H1 (cell line): ENCODE data around the gene CAPN11.

Experiments used
- CHD2 ChIP-seq: IDR thresholded peaks from 2 replicates; pipeline ENCODE4 v1.6.1; 2012; ENCODE audit warnings: low read length, improper control_type of control experiment
- CTCF ChIP-seq, 3 experiments: IDR thresholded peaks; 1 replicate in 2 of 3; 2 replicates in 1 of 3; pipeline versions ENCODE4 v1.5.1 to v1.6.1; 2011; ENCODE audit warnings: low read length in 3 of 3, mild to moderate bottlenecking in 3 of 3, inconsistent platforms in 2 of 3, low read depth in 1 of 3, moderate library complexity in 1 of 3; ENCODE audit not compliant: insufficient read depth in 1 of 3; ENCODE audit errors: control extremely low read depth in 1 of 3
- E2F6 ChIP-seq: IDR thresholded peaks from 2 replicates; pipeline ENCODE4 v1.6.1; 2012; ENCODE audit warnings: inconsistent platforms
- EZH2 ChIP-seq: fragments of 200-600 bp; sonication (generic); IDR thresholded peaks from 2 replicates; pipeline ENCODE4 v1.7.1; 2012; ENCODE audit warnings: low read depth, mild to moderate bottlenecking, moderate library complexity, low read length, inconsistent platforms; ENCODE audit not compliant: severe bottlenecking
- POLR2A ChIP-seq, 2 experiments: IDR thresholded peaks; 1 replicate in 1 of 2; 2 replicates in 1 of 2; pipeline ENCODE4 v1.6.1; 2011; ENCODE audit warnings: low read depth in 2 of 2, low read length in 2 of 2, mild to moderate bottlenecking in 2 of 2; ENCODE audit errors: control extremely low read depth in 1 of 2
- POLR2AphosphoS5 ChIP-seq: IDR thresholded peaks from 2 replicates; pipeline ENCODE4 v1.6.1; 2011; ENCODE audit warnings: low read depth, low read length
- SIX5 ChIP-seq: IDR thresholded peaks from 2 replicates; pipeline ENCODE4 v1.6.1; 2011; ENCODE audit warnings: mild to moderate bottlenecking, low read depth, low read length
- TAF1 ChIP-seq: IDR thresholded peaks from 2 replicates; pipeline ENCODE4 v1.6.1; 2011; ENCODE audit warnings: mild to moderate bottlenecking, low read depth, low read length
- TCF12 ChIP-seq: IDR thresholded peaks from 2 replicates; pipeline ENCODE4 v1.6.1; 2011; ENCODE audit warnings: low read depth, mild to moderate bottlenecking, low read length
- YY1 ChIP-seq: IDR thresholded peaks from 2 replicates; pipeline ENCODE4 v1.6.1; 2011; ENCODE audit warnings: low read depth, mild to moderate bottlenecking, low read length

- peak in 2 of 3 experiments; percentile 33 to 39; a peak in 2 of 4 replicates for TF ChIP-seq CTCF (IDR thresholded peaks at IDR 0.05; ENCODE audit: control extremely low read depth in 1 of 3, insufficient read depth in 1 of 3, low read depth in 1 of 3, low read length in 3 of 3)
- TF ChIP-seq EZH2: no peak
- TF ChIP-seq YY1: no peak
- peak in 1 of 2 experiments; percentile 60; a peak in 1 of 3 replicates for TF ChIP-seq POLR2A (IDR thresholded peaks at IDR 0.05; ENCODE audit: control extremely low read depth in 1 of 2, low read depth in 2 of 2, low read length in 2 of 2)
- TF ChIP-seq POLR2AphosphoS5: 0 out of 2 replicates have a peak, but pooled peaks have one; percentile 15
- no peak for TF ChIP-seq CHD2
- no peak; the same call in 1 of the 2 replicates for TF ChIP-seq TAF1
- TF ChIP-seq E2F6: no peak
- no peak for TF ChIP-seq SIX5
- no peak for TF ChIP-seq TCF12
These were observed 65.7 kb downstream of the CAPN11 start for GRCh38 chr6:44224029-44224964.
